Hepatocyte (in vitro differentiated cells): ENCODE results near the gene RAB11FIP2.

ENCODE experiments used
- CTCF ChIP-seq: fragments of 200-600 bp; sonication (generic); IDR thresholded peaks from 2 replicates; pipeline ENCODE4 v1.5.1; 2016; ENCODE audit warnings: antibody characterized with exemption, mild to moderate bottlenecking; ENCODE audit not compliant: poor library complexity
- EZH2 ChIP-seq: fragments of 200-600 bp; sonication (generic); IDR thresholded peaks from 2 replicates; pipeline ENCODE4 v1.6.1; 2016; ENCODE audit warnings: antibody characterized with exemption, mild to moderate bottlenecking, borderline replicate concordance
- EZH2phosphoT487 ChIP-seq: fragments of 200-600 bp; sonication (generic); IDR thresholded peaks from one replicate; pipeline ENCODE4 v1.6.1; 2018; ENCODE audit warnings: antibody characterized with exemption, mild to moderate bottlenecking, low read depth, moderate library complexity; ENCODE audit not compliant: unreplicated experiment, severe bottlenecking

GRCh38 chr10:118036281-118036875, 10.4 kb downstream of the RAB11FIP2 start:
- no peak for TF ChIP-seq CTCF
- no peak for TF ChIP-seq EZH2
- TF ChIP-seq EZH2phosphoT487, result no peak
